Trophoblast cell (in vitro differentiated cells and primary cell): Measurements from ENCODE around the gene UGT1A6.
"Not testable (repeated sequence)": the region's sequence is repeated elsewhere in the genome, so short reads cannot be mapped to it uniquely, and the experiment has no call there.

ENCODE experiments used
- DNase-seq, 2 donors: peaks; one replicate each; pipeline ENCODE4 v3.0.0-alpha.2; 2016
- H2AFZ ChIP-seq: 2 replicates; pipeline ENCODE4 v1.6.1; 2013; ENCODE audit warnings: low read length, moderate library complexity, mild to moderate bottlenecking; ENCODE audit not compliant: insufficient read depth, poor library complexity
- H2AK5ac ChIP-seq: 2 replicates; pipeline ENCODE4 v1.6.1; 2013; ENCODE audit warnings: mild to moderate bottlenecking, low read length
- H2BK120ac ChIP-seq: 2 replicates; pipeline ENCODE4 v1.6.1; 2013; ENCODE audit warnings: low read length, mild to moderate bottlenecking, moderate library complexity; ENCODE audit not compliant: insufficient read depth, poor library complexity
- H2BK12ac ChIP-seq: 2 replicates; pipeline ENCODE4 v1.6.1; 2013; ENCODE audit warnings: mild to moderate bottlenecking, low read length, moderate library complexity
- H2BK5ac ChIP-seq: 2 replicates; pipeline ENCODE4 v1.6.1; 2013; ENCODE audit warnings: low read length, low read depth, moderate library complexity, mild to moderate bottlenecking; ENCODE audit not compliant: poor library complexity
- H3K14ac ChIP-seq: 2 replicates; pipeline ENCODE4 v1.6.1; 2013; ENCODE audit warnings: mild to moderate bottlenecking, low read length
- H3K18ac ChIP-seq: 2 replicates; pipeline ENCODE4 v1.6.1; 2013; ENCODE audit warnings: mild to moderate bottlenecking, low read length
- H3K23ac ChIP-seq: 2 replicates; pipeline ENCODE4 v1.6.1; 2013; ENCODE audit warnings: low read length
- H3K27ac ChIP-seq: 2 replicates; pipeline ENCODE4 v1.5.1; 2013; ENCODE audit warnings: low read depth, mild to moderate bottlenecking, inconsistent platforms, low read length, moderate library complexity
- H3K27me3 ChIP-seq: 2 replicates; pipeline ENCODE4 v1.6.1; 2013; ENCODE audit warnings: inconsistent platforms, mild to moderate bottlenecking, low read length, moderate library complexity; ENCODE audit not compliant: insufficient read depth
- H3K36me3 ChIP-seq, 2 experiments: 1 replicate in 1 of 2; 2 replicates in 1 of 2; pipeline ENCODE4 v1.6.1; 2013; ENCODE audit warnings: low read length in 2 of 2, mild to moderate bottlenecking in 2 of 2, moderate library complexity in 1 of 2; ENCODE audit not compliant: insufficient read depth in 2 of 2, control insufficient read depth in 1 of 2
- H3K4ac ChIP-seq: 2 replicates; pipeline ENCODE4 v1.6.1; 2013; ENCODE audit warnings: low read depth, mild to moderate bottlenecking, low read length, moderate library complexity
- H3K4me1 ChIP-seq, 2 experiments: 1 replicate in 1 of 2; 2 replicates in 1 of 2; pipeline ENCODE4 v1.6.1; 2013; ENCODE audit warnings: low read length in 2 of 2, mild to moderate bottlenecking in 2 of 2, moderate library complexity in 1 of 2; ENCODE audit not compliant: insufficient read depth in 2 of 2, control insufficient read depth in 1 of 2
- H3K4me2 ChIP-seq: 2 replicates; pipeline ENCODE4 v1.6.1; 2013; ENCODE audit warnings: inconsistent platforms, mild to moderate bottlenecking, low read length, moderate library complexity
- H3K4me3 ChIP-seq: 2 replicates; pipeline ENCODE4 v1.5.1; 2013; ENCODE audit warnings: mild to moderate bottlenecking, low read depth, low read length, inconsistent platforms
- H3K79me1 ChIP-seq: one replicate; pipeline ENCODE4 v1.6.1; 2013; ENCODE audit warnings: low read length
- H3K79me2 ChIP-seq: 2 replicates; pipeline ENCODE4 v1.6.1; 2013; ENCODE audit warnings: low read length, mild to moderate bottlenecking; ENCODE audit not compliant: control insufficient read depth, insufficient read depth, poor library complexity
- H3K9ac ChIP-seq: 2 replicates; pipeline ENCODE4 v1.6.1; 2013; ENCODE audit warnings: mild to moderate bottlenecking, low read length
- H3K9me3 ChIP-seq: 2 replicates; pipeline ENCODE4 v1.6.1; 2013; ENCODE audit warnings: low read depth, mild to moderate bottlenecking, control low read depth, inconsistent platforms, low read length; ENCODE audit not compliant: insufficient read depth
- H4K12ac ChIP-seq: 2 replicates; pipeline ENCODE4 v1.6.1; 2013; ENCODE audit warnings: low read depth, mild to moderate bottlenecking, low read length, moderate library complexity
- H4K8ac ChIP-seq: 2 replicates; pipeline ENCODE4 v1.6.1; 2013; ENCODE audit warnings: low read depth, mild to moderate bottlenecking, low read length, moderate library complexity
- H4K91ac ChIP-seq: one replicate; pipeline ENCODE4 v1.6.1; 2013; ENCODE audit warnings: low read depth, mild to moderate bottlenecking, low read length, moderate library complexity
- WGBS: extraction: QIAGEN DNeasy Blood & Tissue Kit; methylation state at CpG from one replicate; pipeline ENCODE4 v1.1.7; 2013; ENCODE audit warnings: missing lambda C conversion rate; ENCODE audit not compliant: insufficient read length, insufficient coverage; ENCODE audit errors: extremely low coverage; 5-methylcytosine and 5-hydroxymethylcytosine counted together

Gene UGT1A6

DNA sequence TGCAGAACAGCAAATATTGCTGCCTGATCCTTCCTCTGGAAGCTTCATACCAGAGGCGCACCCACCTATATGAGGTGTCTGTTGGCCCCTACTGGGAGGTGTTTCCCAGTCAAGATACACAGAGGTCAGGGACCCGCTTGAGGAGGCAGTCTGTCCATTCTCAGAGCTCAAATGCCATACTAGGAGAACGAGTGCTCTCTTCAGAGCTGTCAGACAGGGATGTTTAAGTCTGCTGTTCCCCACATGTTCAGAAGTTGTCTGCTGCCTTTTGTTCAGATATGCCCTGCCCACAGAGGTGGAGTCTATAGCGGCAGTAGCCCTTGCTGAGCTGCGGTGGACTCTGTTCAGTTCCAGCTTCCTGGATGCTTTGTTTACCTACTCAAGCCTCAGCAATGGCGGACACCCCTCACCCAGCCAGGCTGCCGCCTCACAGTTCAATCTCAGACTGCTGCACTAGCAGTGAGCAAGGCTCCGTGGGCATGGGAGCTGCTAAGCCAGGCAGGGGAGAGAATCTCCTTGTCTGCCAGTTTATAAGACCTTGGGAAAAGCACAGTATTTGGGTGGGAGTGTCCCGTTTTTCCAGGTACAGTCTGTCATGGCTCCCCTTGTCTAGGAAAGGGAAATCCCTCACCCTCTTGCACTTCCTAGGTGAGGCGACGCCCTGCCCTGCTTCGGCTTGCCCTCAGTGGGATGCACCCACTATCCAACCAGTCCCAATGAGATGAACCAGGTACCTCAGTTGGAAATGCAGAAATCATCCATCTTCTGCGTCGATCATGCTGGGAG is 44.4 kb downstream of the UGT1A6 start:
- H4K91ac ChIP-seq, H3K36me3 ChIP-seq, H3K4me1 ChIP-seq, H3K4me2 ChIP-seq, H2AK5ac ChIP-seq, H3K23ac ChIP-seq, H4K8ac ChIP-seq, H3K9ac ChIP-seq, H3K4ac ChIP-seq, H3K14ac ChIP-seq, H2BK12ac ChIP-seq, H4K12ac ChIP-seq, H2AFZ ChIP-seq, DNase-seq, H3K9me3 ChIP-seq, H3K18ac ChIP-seq, H3K79me2 ChIP-seq, H3K27ac ChIP-seq, H2BK120ac ChIP-seq, H3K27me3 ChIP-seq, H3K79me1 ChIP-seq, H2BK5ac ChIP-seq: not testable (repeated sequence)
- H3K4me3 ChIP-seq, result peak overlapping the region; percentile 56
- WGBS, result no CpG with 5 or more reads among the region's 14 CpGs

DNA sequence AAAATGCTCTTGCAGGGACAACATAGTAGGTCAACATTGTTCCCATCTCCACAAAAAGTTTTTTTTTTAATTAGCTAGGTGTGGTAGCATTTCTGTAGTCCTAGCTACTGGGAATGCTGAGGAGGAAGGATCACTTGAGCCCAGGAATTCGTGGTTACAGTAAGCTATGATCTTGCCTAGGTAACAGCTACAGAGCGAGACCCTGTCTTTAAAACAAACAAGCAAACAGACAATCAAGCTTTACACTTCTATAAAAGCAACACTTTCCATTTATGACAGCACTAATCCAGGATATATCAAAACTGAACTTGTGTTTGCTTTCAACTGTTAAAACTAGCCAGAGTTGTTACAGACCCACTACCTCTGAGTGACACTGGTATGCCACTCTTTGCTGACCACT is 48.2 kb downstream of the UGT1A6 start:
- no CpG with 5 or more reads among the region's 2 CpGs for WGBS
- Histone ChIP-seq H4K8ac (no peak overlapping the region), H3K14ac (no peak overlapping the region), H4K12ac (no peak overlapping the region), H2BK120ac (no peak overlapping the region), H3K18ac (no peak overlapping the region), H3K27me3 (no peaks in the 10 kb centered on the region), H3K4ac (no peak overlapping the region), H3K79me2 (no peaks in the 10 kb centered on the region), H3K79me1 (no peaks in the 10 kb centered on the region), H2AFZ (no peak overlapping the region), H3K36me3 (no peaks in the 10 kb centered on the region), H4K91ac (no peak overlapping the region), H3K4me1 (no peaks in the 10 kb centered on the region), H2BK12ac (no peak overlapping the region), H3K4me2 (no peak overlapping the region), H3K4me3 (no peak overlapping the region), H3K27ac (no peak overlapping the region), H2AK5ac (no peak overlapping the region), H3K9me3 (peaks cover 13% of the 10 kb centered on the region), H2BK5ac (no peak overlapping the region), H3K23ac (no peak overlapping the region), H3K9ac (no peak overlapping the region)
- no peak for DNase-seq

DNA sequence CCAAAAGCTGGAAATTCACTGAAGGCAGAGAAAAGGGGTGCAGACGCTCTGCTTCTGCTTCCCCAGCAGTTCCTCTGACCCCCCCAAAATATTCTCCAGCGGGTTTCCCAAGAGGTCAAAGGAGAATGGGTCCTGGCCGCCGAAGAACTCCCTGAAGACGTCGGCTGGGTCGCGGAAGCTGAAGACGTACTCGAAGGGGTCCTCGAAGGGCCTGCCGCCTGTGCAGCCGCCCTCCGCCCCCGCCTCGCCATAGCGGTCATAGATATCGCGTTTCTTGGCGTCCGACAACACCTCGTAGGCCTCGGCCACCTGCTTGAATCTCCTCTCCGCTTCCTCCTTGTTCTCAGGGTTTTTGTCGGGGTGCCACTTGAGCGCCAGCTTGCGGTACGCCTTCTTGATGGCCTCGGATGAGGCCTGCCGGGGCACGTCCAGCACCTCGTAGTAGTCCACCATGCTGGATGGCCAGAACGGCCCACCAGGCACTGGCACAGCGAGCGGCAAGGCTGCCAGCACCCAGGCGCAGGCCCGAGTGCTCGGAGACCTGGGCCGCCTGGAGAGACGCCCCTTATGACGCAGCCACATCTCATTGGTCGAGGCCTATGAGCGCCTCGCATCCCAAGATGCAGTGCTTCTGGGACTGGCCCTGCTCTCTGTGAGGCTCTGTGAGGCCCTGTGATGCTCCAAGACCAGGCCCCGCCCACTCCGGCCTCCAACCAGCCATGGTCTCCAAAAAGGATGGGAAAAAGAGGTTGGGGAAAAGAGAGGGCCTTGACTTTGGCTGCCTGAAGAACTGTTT is 51.0 kb downstream of the UGT1A6 start:
- H2BK5ac ChIP-seq, result no peak overlapping the region
- no peak overlapping the region for H3K23ac ChIP-seq
- H4K91ac ChIP-seq, result no peak overlapping the region
- no peaks in the 10 kb centered on the region for H3K27me3 ChIP-seq
- no peak overlapping the region for H3K18ac ChIP-seq
- peaks cover 9% of the 10 kb centered on the region for H3K9me3 ChIP-seq
- H4K8ac ChIP-seq, result no peak overlapping the region
- H3K79me2 ChIP-seq, result no peaks in the 10 kb centered on the region
- H2BK120ac ChIP-seq, result no peak overlapping the region
- H3K79me1 ChIP-seq, result no peaks in the 10 kb centered on the region
- no peak overlapping the region for H3K4me2 ChIP-seq
- H2BK12ac ChIP-seq, result no peak overlapping the region
- no CpG with 5 or more reads among the region's 46 CpGs for WGBS
- no peaks in the 10 kb centered on the region for H3K4me1 ChIP-seq
- H3K4ac ChIP-seq, result no peak overlapping the region
- no peak overlapping the region for H3K4me3 ChIP-seq
- no peak overlapping the region for H2AFZ ChIP-seq
- H4K12ac ChIP-seq, result no peak overlapping the region
- H3K27ac ChIP-seq, result no peak overlapping the region
- no peak for DNase-seq
- H3K9ac ChIP-seq, result no peak overlapping the region
- H3K14ac ChIP-seq, result no peak overlapping the region
- no peak overlapping the region for H2AK5ac ChIP-seq
- no peaks in the 10 kb centered on the region for H3K36me3 ChIP-seq

DNA sequence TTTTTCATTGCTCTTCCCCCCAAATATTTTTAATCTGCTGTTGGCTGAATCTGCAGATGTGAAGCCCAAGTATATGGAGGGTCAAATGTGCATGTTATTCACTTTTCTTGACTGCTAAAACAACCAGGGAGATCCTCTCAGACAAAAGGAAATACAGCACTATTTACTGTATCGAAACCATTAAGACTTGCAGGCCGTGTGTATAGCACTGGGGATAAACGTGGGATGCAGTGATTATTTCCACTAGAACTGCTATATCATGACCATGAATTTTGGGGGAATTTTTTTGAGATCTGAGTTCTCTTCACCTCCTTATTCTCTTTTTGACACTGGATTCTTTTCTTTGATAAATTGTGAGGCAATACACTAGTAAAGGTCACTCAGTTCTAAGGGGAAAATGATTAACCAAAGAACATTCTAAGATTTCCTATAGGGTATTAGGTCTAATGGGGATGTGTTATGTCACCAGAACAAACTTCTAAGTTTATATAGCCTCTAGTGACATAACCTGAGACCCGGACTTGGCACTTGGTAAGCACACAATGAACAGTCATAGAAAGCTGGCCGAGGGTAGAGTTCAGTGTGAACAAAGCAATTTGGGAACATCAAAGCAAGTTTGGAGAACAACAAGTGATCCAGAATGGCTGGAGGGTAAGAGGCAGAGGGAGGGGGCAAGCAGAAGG is 52.5 kb downstream of the UGT1A6 start:
- Histone ChIP-seq H3K4ac (no peak overlapping the region), H3K4me1 (no peaks in the 10 kb centered on the region), H4K91ac (no peak overlapping the region), H3K14ac (no peak overlapping the region), H3K27me3 (no peaks in the 10 kb centered on the region), H2AFZ (no peak overlapping the region), H3K79me1 (no peaks in the 10 kb centered on the region), H3K4me3 (no peak overlapping the region), H3K27ac (no peak overlapping the region), H3K36me3 (no peaks in the 10 kb centered on the region), H3K9ac (no peak overlapping the region), H3K23ac (no peak overlapping the region), H2AK5ac (no peak overlapping the region), H3K9me3 (peaks cover 10% of the 10 kb centered on the region), H2BK5ac (no peak overlapping the region), H3K4me2 (no peak overlapping the region), H2BK120ac (no peak overlapping the region), H4K12ac (no peak overlapping the region), H3K18ac (no peak overlapping the region), H2BK12ac (no peak overlapping the region), H3K79me2 (no peaks in the 10 kb centered on the region), H4K8ac (no peak overlapping the region)
- DNase-seq, result no peak
- WGBS, result no CpG with 5 or more reads among the region's 5 CpGs
